HG03159 (cell line): ENCODE results near the gene SRGAP2C.
"Not testable (repeated sequence)": the region's sequence is repeated elsewhere in the genome, so short reads cannot be mapped to it uniquely, and the experiment has no call there.

Source experiments
- ATAC-seq: cut with Tn5 transposase; IDR thresholded peaks from one replicate; pipeline ENCODE4 v1.9.1; 2021; ENCODE audit warnings: mild to moderate bottlenecking, moderate library complexity; ENCODE audit not compliant: unreplicated experiment

SRGAP2C gene

GRCh38 chr1:121368910-121369309, 184.1 kb downstream of the SRGAP2C start:
- ATAC-seq: not testable (repeated sequence)

- not testable (repeated sequence) for ATAC-seq
These were observed 185.2 kb downstream of the SRGAP2C start for GRCh38 chr1:121369959-121370358.

GRCh38 chr1:121374851-121375367, 190.1 kb downstream of the SRGAP2C start:
- ATAC-seq: not testable (repeated sequence)

- not testable (repeated sequence) for ATAC-seq
These were observed 192.2 kb downstream of the SRGAP2C start for GRCh38 chr1:121376986-121377385.

- not testable (repeated sequence) for ATAC-seq
These were observed 194.0 kb downstream of the SRGAP2C start for GRCh38 chr1:121378757-121379156.

- ATAC-seq: not testable (repeated sequence)
These were observed 200.0 kb downstream of the SRGAP2C start for GRCh38 chr1:121384754-121385153.

GRCh38 chr1:121385162-121385561, 200.4 kb downstream of the SRGAP2C start:
- not testable (repeated sequence) for ATAC-seq

GRCh38 chr1:121385563-121386288, 201.0 kb downstream of the SRGAP2C start:
- ATAC-seq: not testable (repeated sequence)

GRCh38 chr1:121386319-121386948, 201.7 kb downstream of the SRGAP2C start:
- not testable (repeated sequence) for ATAC-seq

- not testable (repeated sequence) for ATAC-seq
These were observed 205.3 kb downstream of the SRGAP2C start for GRCh38 chr1:121389895-121390560.

- not testable (repeated sequence) for ATAC-seq
These were observed 207.4 kb downstream of the SRGAP2C start for GRCh38 chr1:121392130-121392529.

GRCh38 chr1:121395718-121396201, 211.0 kb downstream of the SRGAP2C start:
- ATAC-seq: not testable (repeated sequence)

- not testable (repeated sequence) for ATAC-seq
These were observed 211.7 kb downstream of the SRGAP2C start for GRCh38 chr1:121396335-121397081.

- ATAC-seq: not testable (repeated sequence)
These were observed 212.3 kb downstream of the SRGAP2C start for GRCh38 chr1:121397101-121397500.

- not testable (repeated sequence) for ATAC-seq
These were observed 214.4 kb downstream of the SRGAP2C start for GRCh38 chr1:121399193-121399592.

- not testable (repeated sequence) for ATAC-seq
These were observed 215.3 kb downstream of the SRGAP2C start for GRCh38 chr1:121400108-121400507.

GRCh38 chr1:121400541-121401310, 216.0 kb downstream of the SRGAP2C start:
- not testable (repeated sequence) for ATAC-seq

GRCh38 chr1:121401375-121401955, 216.7 kb downstream of the SRGAP2C start:
- not testable (repeated sequence) for ATAC-seq

GRCh38 chr1:121403254-121403653, 218.5 kb downstream of the SRGAP2C start:
- ATAC-seq: not testable (repeated sequence)
